Hematopoietic multipotent progenitor cell (in vitro differentiated cells): ENCODE measurements around the gene F13B. TPM values are rescaled to one million over a fixed set of nuclear protein-coding genes. Genes with fewer than 3 reads are reported as not detected.

Source experiments
- total RNA-seq: library from RNA; depleted of rRNA; stranded (reverse); fragments of >200 nt; gene quantifications from one replicate; pipeline ENCODE4 v1.2.3, GENCODE V29; 2012

The F13B gene
- total RNA-seq, 1 donor, result not detected

Other genes with a start within 250 kb of the F13B start
- gene CFHR1, start 247.5 kb downstream of the F13B start, total RNA-seq, result not detected
- not detected for gene CFHR4, start 179.2 kb downstream of the F13B start, total RNA-seq
- not detected for gene CFHR2, start 123.5 kb downstream of the F13B start, total RNA-seq
- gene CFHR5, start 89.7 kb downstream of the F13B start, total RNA-seq, result under 0.01 TPM
- gene ASPM, start 79.4 kb upstream of the F13B start, total RNA-seq, result 1.3 TPM
- gene ZBTB41, start 134.0 kb upstream of the F13B start, total RNA-seq, result 2.4 TPM
- gene CRB1, start 201.0 kb upstream of the F13B start, total RNA-seq, result under 0.01 TPM